Osteoblast (primary cell): ENCODE results near the gene ARHGAP23. TPM values are rescaled to one million over a fixed set of nuclear protein-coding genes. Genes with fewer than 3 reads are reported as not detected.
A peak's percentile ranks its signal among the peaks of the same experiment; 100 is the strongest.
"Not testable (repeated sequence)": the region's sequence is repeated elsewhere in the genome, so short reads cannot be mapped to it uniquely, and the experiment has no call there.

ENCODE experiments used
- DNase-seq: peaks from one replicate; pipeline ENCODE4 v3.0.0; 2011; ENCODE audit warnings: low spot score, mixed read lengths; ENCODE audit not compliant: insufficient read length; ENCODE audit errors: missing footprints
- H2AFZ ChIP-seq: 2 replicates; pipeline ENCODE4 v1.6.0; 2011; ENCODE audit warnings: mild to moderate bottlenecking, low read length
- H3K27ac ChIP-seq: 2 replicates; pipeline ENCODE4 v1.5.1; 2011; ENCODE audit warnings: mild to moderate bottlenecking, low read depth, low read length, moderate library complexity
- H3K27me3 ChIP-seq: 2 replicates; pipeline ENCODE4 v1.6.0; 2012; ENCODE audit warnings: mild to moderate bottlenecking, control low read depth, inconsistent platforms, low read length, moderate library complexity; ENCODE audit not compliant: insufficient read depth
- H3K36me3 ChIP-seq: 2 replicates; pipeline ENCODE4 v1.5.1; 2011; ENCODE audit warnings: mild to moderate bottlenecking, low read length, control low read depth, moderate library complexity; ENCODE audit not compliant: insufficient read depth
- H3K4me1 ChIP-seq: 2 replicates; pipeline ENCODE4 v1.5.1; 2011; ENCODE audit warnings: mild to moderate bottlenecking, low read length, control low read depth, moderate library complexity; ENCODE audit not compliant: insufficient read depth
- H3K4me2 ChIP-seq: 2 replicates; pipeline ENCODE4 v1.6.0; 2011; ENCODE audit warnings: mild to moderate bottlenecking, low read length; ENCODE audit not compliant: insufficient read depth
- H3K4me3 ChIP-seq: fragments of 200-600 bp; sonication (generic); 3 replicates; pipeline ENCODE4 v1.5.1; 2012; ENCODE audit warnings: mild to moderate bottlenecking, low read length, inconsistent platforms; ENCODE audit not compliant: insufficient read depth
- H3K79me2 ChIP-seq: 2 replicates; pipeline ENCODE4 v1.6.0; 2012; ENCODE audit warnings: mild to moderate bottlenecking, low read length, control low read depth, inconsistent platforms; ENCODE audit not compliant: insufficient read depth
- H3K9me3 ChIP-seq: 2 replicates; pipeline ENCODE4 v1.5.1; 2011; ENCODE audit warnings: low read depth, low read length, control low read depth
- H4K20me1 ChIP-seq: 2 replicates; pipeline ENCODE4 v1.6.0; 2012; ENCODE audit warnings: mild to moderate bottlenecking, low read length, control low read depth; ENCODE audit not compliant: insufficient read depth
- CTCF ChIP-seq: IDR thresholded peaks from 2 replicates; pipeline ENCODE4 v1.5.1; 2011; ENCODE audit warnings: mild to moderate bottlenecking, low read depth, low read length, moderate library complexity; ENCODE audit errors: extremely low read depth
- total RNA-seq: library from RNA; depleted of rRNA; stranded (reverse); fragments of >200 nt; gene quantifications from 2 replicates; pipeline ENCODE4 v1.2.3, GENCODE V29; 2012

ARHGAP23 gene
- total RNA-seq, 1 donor, result 47.0 TPM

GRCh38 chr17:38511150-38512108, 83.2 kb downstream of the ARHGAP23 start:
- H3K36me3 ChIP-seq, result peaks cover 15% of the 10 kb centered on the region
- H3K27ac ChIP-seq, result peak overlapping the region; percentile 26
- H3K27me3 ChIP-seq, result no peaks in the 10 kb centered on the region
- no peak for TF ChIP-seq CTCF
- H3K79me2 ChIP-seq, result no peaks in the 10 kb centered on the region
- peak; percentile 97 for DNase-seq
- peaks cover 25% of the 10 kb centered on the region for H3K4me1 ChIP-seq
- no peaks in the 10 kb centered on the region for H3K9me3 ChIP-seq
- no peak overlapping the region for H3K4me3 ChIP-seq
- H4K20me1 ChIP-seq, result peaks cover 34% of the 10 kb centered on the region
- no peak overlapping the region for H2AFZ ChIP-seq
- peak overlapping the region; percentile 36 for H3K4me2 ChIP-seq

GRCh38 chr17:38512473-38513058, 84.3 kb downstream of the ARHGAP23 start:
- H3K27me3 ChIP-seq, result no peaks in the 10 kb centered on the region
- no peak overlapping the region for H3K27ac ChIP-seq
- no peak for TF ChIP-seq CTCF
- H3K4me1 ChIP-seq, result peaks cover 25% of the 10 kb centered on the region
- H3K36me3 ChIP-seq, result peaks cover 6% of the 10 kb centered on the region
- H3K79me2 ChIP-seq, result no peaks in the 10 kb centered on the region
- H2AFZ ChIP-seq, result no peak overlapping the region
- no peaks in the 10 kb centered on the region for H3K9me3 ChIP-seq
- DNase-seq, result peak; percentile 81
- H4K20me1 ChIP-seq, result peaks cover 34% of the 10 kb centered on the region
- no peak overlapping the region for H3K4me3 ChIP-seq
- H3K4me2 ChIP-seq, result no peak overlapping the region

- peaks cover 11% of the 10 kb centered on the region for H3K4me1 ChIP-seq
- not testable (repeated sequence) for H3K9me3 ChIP-seq, H3K4me3 ChIP-seq, H3K27ac ChIP-seq, H2AFZ ChIP-seq, H3K4me2 ChIP-seq, H4K20me1 ChIP-seq, H3K79me2 ChIP-seq, DNase-seq, H3K36me3 ChIP-seq
- peaks cover 10% of the 10 kb centered on the region for H3K27me3 ChIP-seq
These were observed 98.3 kb downstream of the ARHGAP23 start for GRCh38 chr17:38526526-38526925.

GRCh38 chr17:38528141-38528540, 99.9 kb downstream of the ARHGAP23 start:
- H3K79me2 ChIP-seq, H3K4me1 ChIP-seq, DNase-seq, H3K4me2 ChIP-seq, H3K27ac ChIP-seq, H3K36me3 ChIP-seq, H2AFZ ChIP-seq, H3K4me3 ChIP-seq, H3K9me3 ChIP-seq, H4K20me1 ChIP-seq: not testable (repeated sequence)
- peaks cover 10% of the 10 kb centered on the region for H3K27me3 ChIP-seq

GRCh38 chr17:38530856-38531255, 102.6 kb downstream of the ARHGAP23 start:
- not testable (repeated sequence) for H3K36me3 ChIP-seq, H3K79me2 ChIP-seq, H3K27ac ChIP-seq, H3K4me2 ChIP-seq, H3K4me3 ChIP-seq, H4K20me1 ChIP-seq, H2AFZ ChIP-seq, H3K4me1 ChIP-seq, DNase-seq, H3K9me3 ChIP-seq
- H3K27me3 ChIP-seq, result peaks cover 19% of the 10 kb centered on the region

- H3K4me3 ChIP-seq, H4K20me1 ChIP-seq, H3K9me3 ChIP-seq, DNase-seq, H3K79me2 ChIP-seq, H3K4me2 ChIP-seq, H3K27ac ChIP-seq, H3K36me3 ChIP-seq, H3K4me1 ChIP-seq, H2AFZ ChIP-seq: not testable (repeated sequence)
- peaks cover 26% of the 10 kb centered on the region for H3K27me3 ChIP-seq
These were observed 103.5 kb downstream of the ARHGAP23 start for GRCh38 chr17:38531761-38532160.
